Stimulated activated CD4-positive, alpha-beta T cell treated with anti-CD3 and anti-CD28 coated beads, Interleukin-2, amount 100 ng/mL, for 4 hours (primary cell): ENCODE results near the gene CCBE1.
"Not testable (repeated sequence)": the region's sequence is repeated elsewhere in the genome, so short reads cannot be mapped to it uniquely, and the experiment has no call there.

Experiments used
- DNase-seq: peaks from one replicate; pipeline ENCODE4 v3.0.0-alpha.2; 2020; ENCODE audit warnings: low read depth

Gene CCBE1

DNA sequence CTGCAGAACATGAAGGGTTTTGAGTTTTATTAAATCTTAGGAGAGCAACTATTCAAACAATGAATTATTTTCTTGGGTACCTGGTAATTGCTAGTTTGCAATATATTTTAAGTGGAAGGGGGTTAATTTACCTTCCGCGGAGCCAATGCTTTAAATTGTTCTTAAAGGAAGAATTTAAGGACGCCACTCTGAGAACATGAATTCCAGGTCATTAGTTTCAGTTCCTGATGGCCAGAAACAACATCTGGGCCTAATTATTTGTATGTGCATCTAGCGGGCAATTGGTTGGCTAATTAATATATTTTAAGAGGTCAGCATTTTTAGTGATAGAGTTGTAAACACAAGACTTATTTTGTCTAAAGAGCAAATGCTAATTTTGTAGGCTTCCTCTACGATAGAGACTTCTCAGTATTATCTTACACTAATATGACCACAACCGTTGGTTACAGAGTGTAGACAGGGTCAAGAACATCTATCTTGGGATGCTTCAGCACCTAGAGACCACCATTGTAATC, 40.8 kb downstream of the CCBE1 start:
- no peak for DNase-seq

DNA sequence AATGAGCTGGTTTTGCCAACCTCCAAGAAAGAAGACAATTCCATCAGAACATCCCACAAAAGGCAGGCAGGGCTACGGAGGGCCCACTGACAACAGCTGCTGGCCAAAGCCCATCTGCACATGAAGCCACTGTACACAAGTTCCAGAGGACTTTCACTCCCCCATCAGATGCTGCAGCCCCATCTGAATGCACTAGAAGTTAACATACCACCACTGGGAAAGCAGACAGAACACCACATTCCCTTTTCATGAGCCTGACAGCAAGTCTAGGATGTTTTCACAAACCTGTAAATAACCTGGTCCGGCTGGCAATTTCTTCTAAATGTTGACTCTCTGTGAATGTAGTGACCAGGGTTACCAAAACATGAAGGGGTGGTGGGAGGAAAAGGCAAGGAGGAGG, 41.5 kb downstream of the CCBE1 start:
- no peak for DNase-seq

DNA sequence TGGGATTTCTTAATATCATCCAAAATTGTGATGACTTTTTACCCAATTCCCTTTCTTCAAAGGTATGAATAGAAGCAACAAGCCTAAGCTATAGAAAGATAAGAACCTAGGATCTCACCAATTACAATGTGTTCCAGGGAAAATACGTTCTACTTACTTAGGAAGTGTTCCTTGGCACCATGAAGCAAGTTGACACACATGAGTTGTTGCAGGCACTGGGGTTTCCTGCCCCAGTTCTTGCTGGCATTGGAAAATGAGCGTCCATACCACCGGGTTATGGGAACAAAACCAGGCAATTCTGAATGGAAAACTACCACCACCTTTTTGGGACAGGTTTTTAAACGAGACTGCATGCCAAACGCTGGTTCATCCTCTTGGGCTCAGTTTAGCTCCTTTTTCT, 46.2 kb downstream of the CCBE1 start:
- DNase-seq, result no peak

DNA sequence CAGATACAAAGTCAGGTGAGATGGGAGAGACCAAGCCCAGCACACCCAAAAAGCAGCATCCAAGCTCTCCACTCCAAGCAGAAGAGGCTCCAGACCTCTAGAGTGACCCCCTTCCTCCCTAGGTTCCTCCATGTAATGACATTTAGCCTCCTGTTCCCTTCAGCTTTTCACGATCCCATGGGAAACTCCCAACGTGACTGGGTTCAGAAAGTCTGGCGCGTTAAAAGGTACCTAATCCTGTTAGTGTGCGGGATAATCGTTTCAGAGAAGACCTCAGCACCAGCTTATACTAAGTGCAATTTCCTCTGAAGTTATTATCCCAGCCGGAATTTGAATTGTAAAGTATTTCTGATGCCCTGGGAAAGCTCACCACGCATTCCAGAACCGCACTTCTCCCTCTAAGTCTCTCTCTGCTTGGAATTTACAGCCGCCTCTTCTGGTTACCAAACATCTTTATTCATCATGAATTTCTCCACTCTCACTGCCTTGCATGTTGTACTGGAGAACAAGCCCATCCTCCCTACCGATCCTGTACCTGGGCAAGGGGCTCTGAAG, 46.9 kb downstream of the CCBE1 start:
- DNase-seq, result no peak

DNA sequence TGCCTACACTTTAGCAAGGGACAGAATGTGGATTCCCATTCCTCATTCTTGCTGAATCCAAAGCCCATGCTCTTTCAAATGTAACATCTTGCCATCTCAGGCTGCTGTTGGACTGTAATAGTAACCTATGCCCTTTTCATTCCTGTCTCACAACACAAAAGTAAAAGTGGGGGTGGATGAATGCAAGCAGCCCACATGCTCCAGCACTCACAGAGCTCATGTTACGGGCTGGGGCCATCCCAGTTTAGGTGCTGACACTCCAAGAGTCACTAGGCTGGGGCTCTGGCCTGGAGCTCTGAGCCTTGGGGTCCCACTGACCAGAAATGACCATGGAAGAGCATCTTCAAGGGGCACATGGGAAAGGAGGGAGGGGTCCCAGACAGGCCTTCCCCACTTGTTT, 47.6 kb downstream of the CCBE1 start:
- DNase-seq, result no peak

DNA sequence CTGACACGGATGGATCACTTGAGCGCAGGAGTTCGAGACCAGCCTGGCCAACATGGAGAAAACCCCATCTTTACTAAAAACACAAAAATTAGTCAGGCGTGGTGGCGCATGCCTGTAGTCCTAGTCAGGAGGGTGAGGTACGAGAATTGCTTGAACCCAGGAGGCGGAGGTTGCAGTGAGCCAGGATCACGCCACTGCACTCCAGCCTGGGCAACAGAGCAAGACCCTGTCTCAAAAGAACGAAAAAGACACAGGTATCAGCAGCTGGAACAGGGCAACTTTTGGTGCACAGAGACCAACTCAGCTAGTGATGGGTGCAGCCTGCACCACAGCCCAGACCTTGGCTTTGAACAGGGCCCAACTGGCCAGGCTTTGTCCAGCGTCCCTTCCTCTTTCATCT, 48.8 kb downstream of the CCBE1 start:
- not testable (repeated sequence) for DNase-seq

DNA sequence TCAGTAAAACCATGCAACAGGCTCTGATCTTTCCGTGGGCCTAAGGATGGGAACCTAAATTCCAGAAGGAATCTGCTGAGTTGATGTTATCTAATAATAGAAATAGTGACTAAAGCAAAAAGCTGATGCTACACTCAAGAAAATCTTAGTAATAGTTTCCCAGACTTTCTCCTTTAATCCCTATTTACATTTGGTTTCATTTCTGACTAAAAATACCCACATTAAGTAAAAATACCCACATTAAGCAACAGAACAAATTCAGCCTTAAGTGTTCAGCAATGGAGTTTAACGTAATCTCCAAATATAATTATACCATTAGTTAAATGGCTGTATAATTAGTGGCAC, 50.3 kb downstream of the CCBE1 start:
- no peak for DNase-seq

DNA sequence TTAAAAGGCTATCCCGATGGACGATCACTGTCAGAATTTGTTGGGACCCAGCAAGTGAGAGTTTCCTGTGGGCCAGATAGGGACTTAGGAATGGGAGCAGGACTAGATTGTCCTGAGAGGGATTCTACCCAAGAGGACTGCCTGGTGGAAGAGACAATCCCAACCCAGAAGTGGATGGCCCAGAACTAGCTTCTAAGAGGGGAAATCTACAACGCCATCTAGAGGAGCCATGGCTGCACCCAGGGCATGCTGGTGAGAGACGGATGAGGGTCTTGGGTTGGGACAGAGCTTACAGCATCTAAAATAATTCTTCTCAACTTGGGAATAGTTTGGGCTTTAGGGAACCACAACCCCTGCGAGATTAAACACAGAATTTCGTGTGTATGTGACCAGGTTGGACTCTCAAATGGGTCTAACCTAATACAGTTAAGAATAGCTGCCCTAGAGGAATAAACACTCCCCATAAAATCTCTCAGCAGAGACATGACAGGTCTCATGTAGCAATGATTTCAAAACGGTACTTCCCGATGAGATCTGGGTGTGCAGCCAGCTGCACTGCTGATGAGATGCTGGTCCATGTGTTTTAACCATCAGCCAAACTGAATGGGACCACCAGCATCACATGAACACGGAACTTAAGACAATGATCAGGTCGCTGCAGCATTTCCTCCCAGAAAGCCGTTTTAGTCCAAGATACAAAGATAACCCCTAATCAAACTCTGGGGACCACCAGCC, 50.8 kb downstream of the CCBE1 start:
- DNase-seq, result no peak

DNA sequence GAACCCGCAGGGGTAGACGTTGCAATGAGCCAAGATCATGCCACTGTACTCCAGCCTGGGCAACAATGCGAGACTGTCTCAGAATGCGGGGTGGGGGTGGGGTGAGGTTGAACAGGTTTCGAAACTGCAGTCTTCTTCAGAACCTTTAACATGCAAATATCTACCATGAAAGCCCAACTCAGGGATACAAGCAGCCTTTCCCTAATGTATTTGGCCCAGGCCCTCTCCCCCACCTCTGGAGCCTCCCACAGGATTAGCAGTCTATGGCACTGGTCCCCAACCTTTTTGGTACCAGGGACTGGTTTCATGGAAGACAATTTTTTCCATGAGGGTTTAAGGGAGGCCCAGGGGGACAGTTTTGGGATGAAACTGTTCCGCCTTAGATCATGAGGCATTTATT, 53.5 kb downstream of the CCBE1 start:
- no peak for DNase-seq

DNA sequence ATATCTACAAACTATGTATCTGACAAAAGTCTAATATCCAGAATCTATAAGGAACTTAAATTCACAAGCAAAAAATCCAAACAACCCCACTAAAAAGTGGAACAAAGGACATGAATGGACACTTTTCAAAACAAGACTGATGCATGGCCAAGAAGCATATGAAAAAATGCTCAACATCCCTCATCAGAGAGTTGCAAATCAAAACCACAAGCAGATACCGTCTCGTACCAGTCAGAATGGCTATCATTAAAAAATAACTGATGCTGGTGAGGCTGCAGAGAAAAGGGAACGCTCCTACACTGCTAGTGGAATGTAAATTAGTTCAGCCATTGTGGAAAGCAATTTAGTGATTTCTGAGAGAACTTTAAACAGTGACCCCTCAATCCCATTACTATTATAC, 56.5 kb downstream of the CCBE1 start:
- DNase-seq, result no peak

DNA sequence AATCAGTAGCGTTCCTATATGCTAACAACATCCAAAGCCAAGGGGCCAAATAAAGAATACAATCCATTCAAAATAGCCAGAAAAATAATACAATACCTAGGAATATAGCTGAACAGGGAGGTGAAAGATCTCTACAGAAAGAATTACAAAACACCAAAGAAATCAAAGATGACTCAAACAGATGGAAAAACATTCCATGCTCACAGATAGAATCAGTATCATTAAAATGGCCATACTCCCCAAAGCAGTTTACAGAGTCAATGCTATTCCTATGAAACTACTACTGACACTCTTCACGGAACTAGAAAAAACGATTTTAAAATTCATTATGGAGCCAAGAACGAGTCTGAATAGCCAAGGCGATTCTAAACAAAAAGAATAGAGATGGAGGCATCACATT, 57.4 kb downstream of the CCBE1 start:
- no peak for DNase-seq

DNA sequence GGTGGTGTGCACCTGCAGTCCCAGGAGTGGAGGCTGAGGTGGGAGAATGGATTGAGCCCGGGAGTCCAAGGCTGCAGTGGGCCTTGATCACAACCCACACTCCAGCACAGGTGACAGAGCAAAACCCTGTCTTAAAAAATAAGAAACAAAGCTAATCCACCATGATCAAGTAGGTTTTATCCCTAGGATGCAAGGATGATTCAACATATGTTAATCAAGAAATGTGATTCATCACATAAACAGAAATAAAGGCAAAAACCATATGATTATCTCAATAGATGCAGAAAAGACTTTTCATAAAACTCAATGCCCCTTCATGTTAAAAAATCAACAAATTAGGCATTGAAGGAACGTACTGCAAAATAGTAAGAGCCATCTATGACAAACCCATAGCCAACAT, 58.1 kb downstream of the CCBE1 start:
- no peak for DNase-seq

DNA sequence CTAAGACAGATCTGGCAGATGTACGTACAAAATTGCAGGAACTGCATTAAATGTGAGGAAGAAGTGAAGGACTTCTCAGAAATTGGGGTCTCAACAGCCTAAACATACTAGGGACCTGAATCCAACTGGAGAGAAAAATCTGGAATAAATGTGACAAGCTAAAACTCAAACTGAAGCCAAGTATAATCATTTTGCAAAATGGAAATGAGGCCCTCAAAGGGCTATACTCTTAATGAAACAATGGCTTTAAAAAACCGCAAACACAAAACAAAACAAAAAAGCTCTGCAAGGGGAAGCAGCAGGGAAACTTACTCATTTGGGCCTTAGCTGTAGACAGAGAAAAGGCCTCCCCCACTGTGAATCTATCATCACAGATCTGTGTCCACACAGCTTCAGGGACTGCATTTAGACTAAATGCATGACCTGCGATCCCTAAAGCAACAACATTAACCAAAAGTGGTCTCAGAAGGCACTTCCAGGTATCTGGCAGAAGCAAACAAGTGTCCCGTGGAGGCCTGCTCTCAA, 63.2 kb downstream of the CCBE1 start:
- no peak for DNase-seq

DNA sequence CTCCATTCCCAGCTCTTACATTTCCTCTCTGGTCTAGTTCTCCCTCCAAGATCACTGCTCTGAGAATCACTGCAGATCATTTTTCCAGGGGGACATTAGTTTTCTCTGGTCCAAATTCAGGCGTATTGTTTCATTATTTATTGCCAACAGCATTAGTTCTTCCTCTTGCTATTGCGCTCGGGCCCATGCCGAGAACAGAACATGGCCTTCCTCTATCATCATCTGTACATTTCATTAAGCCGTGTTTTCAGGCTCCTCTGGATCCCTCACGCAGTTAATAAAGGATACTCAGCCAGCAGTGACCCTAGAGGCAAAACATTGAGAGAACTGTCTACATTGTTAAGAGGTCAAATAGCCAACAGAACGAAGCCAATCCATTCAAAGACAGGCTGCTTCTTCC, 63.9 kb downstream of the CCBE1 start:
- no peak for DNase-seq

DNA sequence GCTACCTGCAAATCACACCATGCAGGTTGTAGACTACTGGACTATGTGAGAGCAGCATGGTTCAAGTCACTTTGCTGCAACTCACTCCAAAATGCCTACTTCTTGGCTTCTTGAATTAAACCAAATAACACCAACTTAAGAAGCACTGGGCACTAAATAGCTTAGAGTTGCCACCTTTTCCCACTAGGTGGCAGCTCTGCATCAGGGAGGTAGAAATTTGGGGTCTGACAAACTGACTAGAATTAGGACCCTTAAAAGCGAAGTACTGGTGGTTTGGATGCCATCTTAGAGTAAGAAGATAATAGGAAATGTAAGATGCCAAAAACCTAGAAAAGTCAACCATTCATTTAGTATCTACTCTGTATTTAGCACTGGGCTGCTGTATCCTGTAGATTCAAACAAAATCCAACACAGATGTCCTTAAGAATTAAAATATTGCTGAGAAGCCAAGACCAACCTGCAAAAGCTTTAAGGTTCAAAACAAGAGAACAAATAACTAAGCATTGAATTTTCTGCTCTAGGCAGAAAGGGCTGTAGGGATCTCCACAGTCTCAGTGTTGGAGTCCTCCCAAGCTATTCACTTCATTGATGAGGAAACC, 65.5 kb downstream of the CCBE1 start:
- no peak for DNase-seq

DNA sequence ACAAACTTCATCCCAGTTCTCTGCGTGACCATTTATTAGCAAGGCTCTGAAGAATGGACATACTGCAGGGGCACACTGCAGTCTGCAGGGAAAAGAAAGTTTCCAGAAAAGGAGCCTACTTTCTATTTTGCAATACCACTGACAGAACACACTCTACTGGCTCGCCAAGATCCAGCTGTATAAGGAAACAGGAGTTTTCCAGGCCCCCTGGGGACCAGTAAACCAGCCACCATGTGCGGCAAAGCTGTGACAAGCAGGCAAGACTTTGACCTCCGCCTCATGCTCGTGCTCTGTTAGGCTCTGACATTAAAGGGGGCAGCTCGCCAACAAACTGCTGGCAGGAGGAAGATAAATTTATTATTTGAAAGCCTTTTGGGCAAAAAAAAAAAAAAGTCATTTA, 67.3 kb downstream of the CCBE1 start:
- DNase-seq, result no peak

DNA sequence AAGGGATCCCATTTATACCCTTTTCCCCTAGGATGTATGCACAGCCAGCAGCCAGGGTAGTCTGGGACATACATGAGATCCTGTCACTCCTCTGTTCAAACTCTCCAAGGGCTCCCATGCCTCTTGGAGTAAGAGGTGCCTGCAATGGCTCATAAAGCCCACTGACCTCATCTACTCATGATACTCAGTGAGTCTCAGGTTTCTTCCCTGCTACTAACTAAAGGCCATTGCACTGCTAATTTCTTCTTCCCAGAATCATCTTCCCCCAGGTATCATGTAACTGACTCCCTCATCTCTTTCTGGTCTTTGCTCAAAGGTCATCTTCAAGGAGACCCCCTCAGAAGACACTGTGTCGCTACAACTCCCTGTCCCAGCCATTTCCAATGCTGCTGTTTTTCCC, 68.2 kb downstream of the CCBE1 start:
- DNase-seq, result no peak

DNA sequence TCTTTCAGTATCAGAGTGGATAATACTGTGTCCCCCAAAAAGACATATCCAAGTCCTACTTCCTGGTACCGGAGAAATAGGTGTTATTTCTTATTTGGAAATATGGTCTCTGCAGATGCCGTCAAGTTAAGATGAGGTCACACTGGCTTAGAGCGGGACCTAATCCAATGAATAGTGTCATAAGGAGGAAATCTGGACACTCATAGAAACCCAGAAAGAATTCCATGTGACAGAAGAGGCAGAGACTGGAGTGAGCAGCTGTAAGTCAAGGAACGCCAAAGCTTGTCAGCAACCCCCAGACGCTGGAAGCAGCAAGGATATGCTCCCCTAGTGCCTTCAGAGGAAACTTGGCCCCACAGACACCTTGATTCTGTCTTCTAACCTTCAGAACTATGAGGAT, 69.8 kb downstream of the CCBE1 start:
- DNase-seq, result no peak

DNA sequence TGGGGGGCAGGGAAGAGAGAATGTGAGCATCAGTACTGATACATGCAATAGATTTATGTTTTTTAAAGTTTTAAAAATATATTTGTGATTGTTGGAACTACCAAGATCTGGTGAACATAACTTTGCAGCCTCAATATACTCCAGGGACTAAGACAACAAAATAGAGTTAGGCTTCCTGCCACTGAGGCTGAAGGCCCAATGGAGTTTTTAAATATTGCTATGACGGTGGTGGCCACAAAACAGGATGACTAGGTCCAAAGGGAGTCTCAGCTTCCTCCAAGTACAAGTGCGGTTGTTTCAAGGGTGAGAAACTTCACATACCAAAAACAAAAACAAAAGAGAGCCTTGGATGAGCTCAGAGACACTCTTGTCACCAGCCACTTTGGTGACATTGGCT, 72.9 kb downstream of the CCBE1 start:
- DNase-seq, result no peak

DNA sequence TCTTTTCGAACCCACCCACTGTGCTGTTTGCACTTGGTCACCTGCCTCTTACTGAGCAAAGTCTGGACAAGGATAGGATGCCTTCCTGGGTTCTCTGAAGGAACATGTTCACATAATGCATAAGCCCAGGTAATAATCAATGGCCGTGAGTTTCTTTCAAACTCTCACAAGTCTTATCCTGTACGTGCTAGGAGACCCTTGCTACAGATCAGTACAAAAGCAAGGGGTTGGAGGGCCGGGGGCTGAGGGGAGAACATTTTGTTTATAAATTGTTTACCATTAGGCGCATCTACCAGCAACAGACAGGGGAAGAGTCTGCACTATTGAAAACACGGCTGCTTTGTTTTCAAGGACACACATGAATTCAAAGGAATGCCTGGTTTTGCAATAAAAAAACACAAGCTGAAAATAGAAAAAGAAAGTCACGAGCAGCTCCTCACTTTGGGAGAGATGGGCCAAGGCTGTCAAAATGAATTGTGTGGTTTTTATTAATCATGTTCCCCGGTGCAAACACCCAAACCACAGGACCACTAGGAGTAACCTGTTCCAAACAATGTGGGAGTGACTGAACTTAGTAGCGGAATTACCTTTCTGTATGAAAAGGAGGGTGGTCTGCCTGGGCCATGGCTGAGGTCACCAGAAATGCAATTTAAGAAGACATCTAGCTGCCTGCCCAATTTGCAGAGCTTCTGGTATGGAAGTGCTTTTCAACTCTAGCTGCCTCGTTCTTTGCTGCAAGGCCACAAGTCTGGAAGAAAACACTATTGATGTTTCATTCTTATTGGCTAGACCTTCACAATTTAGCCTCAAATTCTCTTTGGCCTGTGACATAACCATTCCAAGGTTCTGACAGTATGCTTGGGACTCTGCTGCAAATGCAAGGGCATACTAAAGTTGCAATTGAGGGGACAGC, 73.5 kb downstream of the CCBE1 start:
- DNase-seq, result no peak

DNA sequence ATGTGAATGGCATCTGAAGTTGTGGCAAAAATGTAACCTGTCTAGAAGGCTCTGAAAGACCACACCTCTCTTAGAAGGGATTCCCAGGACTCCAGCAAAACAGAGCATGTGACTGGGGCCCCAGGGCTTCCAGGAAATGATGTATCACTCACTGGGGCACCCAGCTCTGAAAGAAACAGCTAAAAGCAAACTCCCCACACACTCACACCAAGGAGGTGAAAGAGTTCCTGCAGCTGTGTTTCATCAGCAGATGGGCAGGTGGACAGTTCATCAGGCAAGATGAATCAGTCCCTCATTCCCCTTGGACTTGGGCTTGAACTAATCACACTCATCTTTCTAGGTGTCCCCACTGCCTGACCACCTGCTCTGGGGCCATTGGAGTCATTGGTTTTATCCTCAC, 76.2 kb downstream of the CCBE1 start:
- no peak for DNase-seq

DNA sequence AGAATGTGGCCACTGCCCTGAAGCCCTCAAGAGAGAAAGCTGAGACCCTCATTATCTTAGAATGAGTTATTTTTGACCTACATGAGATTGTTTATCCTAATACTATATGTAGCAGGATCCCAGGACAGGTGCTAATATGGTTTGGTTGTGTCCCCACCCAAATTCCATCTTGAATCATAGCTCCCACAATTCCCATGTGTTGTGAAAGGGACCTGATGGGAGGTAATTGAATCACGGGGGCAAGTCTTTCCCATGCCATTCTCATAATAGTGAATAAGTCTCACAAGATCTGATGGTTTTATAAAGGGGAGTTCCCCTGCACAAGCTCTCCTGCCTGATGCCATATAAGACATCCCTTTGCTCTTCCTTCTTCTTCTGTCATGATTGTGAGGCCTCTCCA, 76.8 kb downstream of the CCBE1 start:
- no peak for DNase-seq

DNA sequence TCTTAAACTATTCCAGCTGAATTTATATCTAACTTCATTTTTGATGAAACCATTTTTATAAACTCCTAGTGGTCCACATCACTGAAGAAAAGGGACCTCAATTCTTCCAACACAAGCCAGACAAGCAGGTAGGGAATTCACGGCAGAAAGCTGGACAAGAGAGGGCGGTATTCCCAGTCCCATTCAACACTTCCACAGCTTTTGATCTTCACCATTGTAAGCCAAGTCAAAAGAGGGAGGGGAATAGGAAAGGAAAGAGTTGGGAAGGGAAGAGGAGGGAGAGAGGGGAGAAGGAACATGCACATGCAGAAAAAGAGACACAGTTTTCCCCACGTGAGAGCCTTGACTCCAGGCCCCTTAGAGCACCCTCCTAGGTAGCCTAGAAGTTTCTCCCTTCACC, 77.4 kb downstream of the CCBE1 start:
- no peak for DNase-seq
